ENCODE data around the gene ZIC2.

Gene ZIC2

GRCh38 chr13:99972190-99972731, 9.3 kb upstream of the ZIC2 start:
- no peak overlapping the region for H2AFZ ChIP-seq (ENCODE audit: low read depth, low read length)
- no peaks in the 10 kb centered on the region for H3K9me3 ChIP-seq (ENCODE audit: insufficient read depth, low read length)
- no peak overlapping the region for H3K4me3 ChIP-seq (ENCODE audit: low read length)
- H3K9ac ChIP-seq (ENCODE audit: low read length): no peak overlapping the region
- H3K4me1 ChIP-seq (ENCODE audit: low read length): peaks cover 6% of the 10 kb centered on the region; the same call in 1 of the 2 replicates
- no peaks in the 10 kb centered on the region for H4K20me1 ChIP-seq (ENCODE audit: insufficient read depth, low read length)
- H3K27me3 ChIP-seq (ENCODE audit: low read depth, low read length): no peaks in the 10 kb centered on the region
- no peak overlapping the region for H3K4me2 ChIP-seq (ENCODE audit: low read length)
- H3K36me3 ChIP-seq (replicated peaks; ENCODE audit: low read depth, low read length): no peaks in the 10 kb centered on the region
- H3K27ac ChIP-seq (ENCODE audit: low read length): no peak overlapping the region
- H3K79me2 ChIP-seq (ENCODE audit: low read length): no peaks in the 10 kb centered on the region
- TF ChIP-seq CTCF (IDR thresholded peaks at IDR 0.05; ENCODE audit: low read depth, low read length) (no peak), EZH2phosphoT487 (IDR thresholded peaks at IDR 0.05; ENCODE audit: low read depth) (no peak)

GRCh38 chr13:99973163-99973807, 8.3 kb upstream of the ZIC2 start:
- Histone ChIP-seq H3K4me1 (ENCODE audit: low read length) (peaks cover 6% of the 10 kb centered on the region; the same call in 1 of the 2 replicates), H4K20me1 (ENCODE audit: insufficient read depth, low read length) (no peaks in the 10 kb centered on the region)

GRCh38 chr13:99973808-99974185, 7.8 kb upstream of the ZIC2 start:
- Histone ChIP-seq H3K79me2 (ENCODE audit: low read length) (no peaks in the 10 kb centered on the region), H3K9me3 (ENCODE audit: insufficient read depth, low read length) (no peaks in the 10 kb centered on the region), H3K4me1 (ENCODE audit: low read length) (peaks cover 6% of the 10 kb centered on the region; the same call in 1 of the 2 replicates), H3K27ac (ENCODE audit: low read length) (no peak overlapping the region), H3K36me3 (replicated peaks; ENCODE audit: low read depth, low read length) (no peaks in the 10 kb centered on the region), H4K20me1 (ENCODE audit: insufficient read depth, low read length) (no peaks in the 10 kb centered on the region), H3K4me2 (ENCODE audit: low read length) (no peak overlapping the region), H2AFZ (ENCODE audit: low read depth, low read length) (no peak overlapping the region), H3K4me3 (ENCODE audit: low read length) (no peak overlapping the region), H3K27me3 (ENCODE audit: low read depth, low read length) (0 out of 2 replicates have a peak, but pooled peaks cover 2% of the 10 kb centered on the region), H3K9ac (ENCODE audit: low read length) (no peak overlapping the region)
- TF ChIP-seq CTCF (IDR thresholded peaks at IDR 0.05; ENCODE audit: low read depth, low read length) (no peak), EZH2phosphoT487 (IDR thresholded peaks at IDR 0.05; ENCODE audit: low read depth) (no peak)

More at GRCh38 chr13:99973163-99973807, 8.3 kb upstream of the ZIC2 start:
- Histone ChIP-seq H3K9me3 (ENCODE audit: insufficient read depth, low read length) (no peaks in the 10 kb centered on the region), H3K4me2 (ENCODE audit: low read length) (no peak overlapping the region), H3K27me3 (ENCODE audit: low read depth, low read length) (no peaks in the 10 kb centered on the region), H3K27ac (ENCODE audit: low read length) (no peak overlapping the region), H3K36me3 (replicated peaks; ENCODE audit: low read depth, low read length) (no peaks in the 10 kb centered on the region), H2AFZ (ENCODE audit: low read depth, low read length) (no peak overlapping the region), H3K9ac (ENCODE audit: low read length) (no peak overlapping the region), H3K4me3 (ENCODE audit: low read length) (no peak overlapping the region), H3K79me2 (ENCODE audit: low read length) (no peaks in the 10 kb centered on the region)
- TF ChIP-seq EZH2phosphoT487 (IDR thresholded peaks at IDR 0.05; ENCODE audit: low read depth): no peak
- TF ChIP-seq CTCF (IDR thresholded peaks at IDR 0.05; ENCODE audit: low read depth, low read length): no peak

- H3K9me3 ChIP-seq (ENCODE audit: insufficient read depth, low read length): no peaks in the 10 kb centered on the region
- TF ChIP-seq CTCF (IDR thresholded peaks at IDR 0.05; ENCODE audit: low read depth, low read length) (no peak), EZH2phosphoT487 (IDR thresholded peaks at IDR 0.05; ENCODE audit: low read depth) (no peak)
- H3K4me1 ChIP-seq (ENCODE audit: low read length): peaks cover 6% of the 10 kb centered on the region; the same call in 1 of the 2 replicates
- H3K9ac ChIP-seq (ENCODE audit: low read length): no peak overlapping the region
- no peak overlapping the region for H3K4me3 ChIP-seq (ENCODE audit: low read length)
- H3K27ac ChIP-seq (ENCODE audit: low read length): no peak overlapping the region
- H4K20me1 ChIP-seq (ENCODE audit: insufficient read depth, low read length): no peaks in the 10 kb centered on the region
- no peak overlapping the region for H3K4me2 ChIP-seq (ENCODE audit: low read length)
- no peak overlapping the region for H2AFZ ChIP-seq (ENCODE audit: low read depth, low read length)
- 0 out of 2 replicates have a peak, but pooled peaks cover 4% of the 10 kb centered on the region for H3K27me3 ChIP-seq (ENCODE audit: low read depth, low read length)
- no peaks in the 10 kb centered on the region for H3K36me3 ChIP-seq (replicated peaks; ENCODE audit: low read depth, low read length)
- no peaks in the 10 kb centered on the region for H3K79me2 ChIP-seq (ENCODE audit: low read length)
These were observed 7.2 kb upstream of the ZIC2 start for GRCh38 chr13:99974296-99974938.

All from OCI-LY3 (cell line).